Islet precursor cell (in vitro differentiated cells): Measurements from ENCODE around the gene NDUFB10.

ENCODE experiments used
- DNase-seq: peaks from one replicate; pipeline ENCODE4 v3.0.0-alpha.2; 2018

Gene NDUFB10

GRCh38 chr16:1989209-1990100 lies 30.1 kb downstream of the NDUFB10 start, which contains the start of gene SYNGR3:
SYNGR3 (plus strand) TSS chr16:1989970; CDS start chr16:1990103, 133 bp downstream.
- DNase-seq: no peak

- DNase-seq: no peak
Observed at GRCh38 chr16:1990101-1990350, 30.7 kb downstream of the NDUFB10 start.

GRCh38 chr16:1990351-1991134 lies 31.2 kb downstream of the NDUFB10 start:
- no peak for DNase-seq

GRCh38 chr16:1991135-1991551 lies 31.8 kb downstream of the NDUFB10 start:
- no peak for DNase-seq

- no peak for DNase-seq
Observed at GRCh38 chr16:1991588-1991947, 32.2 kb downstream of the NDUFB10 start.

GRCh38 chr16:1991948-1992703 lies 32.8 kb downstream of the NDUFB10 start:
- DNase-seq: peak; percentile 96

GRCh38 chr16:1992704-1993317 lies 33.5 kb downstream of the NDUFB10 start:
- DNase-seq: no peak

GRCh38 chr16:1993731-1994131 lies 34.4 kb downstream of the NDUFB10 start:
- DNase-seq: no peak

- no peak for DNase-seq
Observed at GRCh38 chr16:1997494-1998359, 38.4 kb downstream of the NDUFB10 start.

GRCh38 chr16:1998360-1998835 lies 39.1 kb downstream of the NDUFB10 start:
- DNase-seq: no peak

- DNase-seq: no peak
Observed at GRCh38 chr16:1998852-1999801, 39.8 kb downstream of the NDUFB10 start.

- DNase-seq: no peak
Observed at GRCh38 chr16:1999866-2000514, 40.7 kb downstream of the NDUFB10 start.

GRCh38 chr16:2001035-2001434 lies 41.7 kb downstream of the NDUFB10 start:
- DNase-seq: no peak

GRCh38 chr16:2001456-2002355 lies 42.4 kb downstream of the NDUFB10 start:
- DNase-seq: no peak

- DNase-seq: no peak
Observed at GRCh38 chr16:2002406-2003230, 43.3 kb downstream of the NDUFB10 start.

- no peak for DNase-seq
Observed at GRCh38 chr16:2003231-2003826, 44.0 kb downstream of the NDUFB10 start.

- DNase-seq: peak; percentile 97
Observed at GRCh38 chr16:2003827-2004641, 44.7 kb downstream of the NDUFB10 start.
